ENCODE measurements around the gene NDUFS6. TPM values are rescaled to one million over a fixed set of nuclear protein-coding genes. Genes with fewer than 3 reads are reported as not detected.
"Not testable (repeated sequence)": the region's sequence is repeated elsewhere in the genome, so short reads cannot be mapped to it uniquely, and the experiment has no call there.

Gene NDUFS6
- total RNA-seq, 1 donor: 10.3 TPM

- Histone ChIP-seq H3K4me1 (ENCODE audit: insufficient read depth, low read length) (no peaks in the 10 kb centered on the region), H3K27me3 (ENCODE audit: insufficient read depth, low read length) (no peaks in the 10 kb centered on the region), H3K9me3 (ENCODE audit: low read depth, low read length) (no peaks in the 10 kb centered on the region), H3K4me3 (ENCODE audit: low read length) (no peak overlapping the region)
Observed at GRCh38 chr5:1834721-1835429, 33.7 kb downstream of the NDUFS6 start.

- Histone ChIP-seq H3K4me3 (ENCODE audit: low read length) (no peak overlapping the region), H3K27me3 (ENCODE audit: insufficient read depth, low read length) (no peaks in the 10 kb centered on the region), H3K9me3 (ENCODE audit: low read depth, low read length) (no peaks in the 10 kb centered on the region), H3K4me1 (ENCODE audit: insufficient read depth, low read length) (no peaks in the 10 kb centered on the region)
Observed at GRCh38 chr5:1835431-1835830, 34.2 kb downstream of the NDUFS6 start.

GRCh38 chr5:1836176-1836890 is 35.1 kb downstream of the NDUFS6 start:
- no peaks in the 10 kb centered on the region for H3K9me3 ChIP-seq (ENCODE audit: low read depth, low read length)
- H3K4me3 ChIP-seq (ENCODE audit: low read length): no peak overlapping the region
- no peaks in the 10 kb centered on the region for H3K4me1 ChIP-seq (ENCODE audit: insufficient read depth, low read length)
- no peaks in the 10 kb centered on the region for H3K27me3 ChIP-seq (ENCODE audit: insufficient read depth, low read length)

GRCh38 chr5:1836891-1837880 is 36.0 kb downstream of the NDUFS6 start:
- Histone ChIP-seq H3K4me3 (ENCODE audit: low read length) (no peak overlapping the region), H3K27me3 (ENCODE audit: insufficient read depth, low read length) (no peaks in the 10 kb centered on the region), H3K9me3 (ENCODE audit: low read depth, low read length) (no peaks in the 10 kb centered on the region), H3K4me1 (ENCODE audit: insufficient read depth, low read length) (no peaks in the 10 kb centered on the region)

GRCh38 chr5:1838013-1838412 is 36.8 kb downstream of the NDUFS6 start:
- no peaks in the 10 kb centered on the region for H3K4me1 ChIP-seq (ENCODE audit: insufficient read depth, low read length)
- no peak overlapping the region for H3K4me3 ChIP-seq (ENCODE audit: low read length)
- no peaks in the 10 kb centered on the region for H3K9me3 ChIP-seq (ENCODE audit: low read depth, low read length)
- H3K27me3 ChIP-seq (ENCODE audit: insufficient read depth, low read length): no peaks in the 10 kb centered on the region

GRCh38 chr5:1840071-1840547 is 38.9 kb downstream of the NDUFS6 start:
- no peaks in the 10 kb centered on the region for H3K9me3 ChIP-seq (ENCODE audit: low read depth, low read length)
- H3K4me3 ChIP-seq (ENCODE audit: low read length): no peak overlapping the region
- no peaks in the 10 kb centered on the region for H3K4me1 ChIP-seq (ENCODE audit: insufficient read depth, low read length)
- H3K27me3 ChIP-seq (ENCODE audit: insufficient read depth, low read length): no peaks in the 10 kb centered on the region

GRCh38 chr5:1840741-1841521 is 39.7 kb downstream of the NDUFS6 start:
- H3K4me3 ChIP-seq (ENCODE audit: low read length): no peak overlapping the region
- no peaks in the 10 kb centered on the region for H3K27me3 ChIP-seq (ENCODE audit: insufficient read depth, low read length)
- no peaks in the 10 kb centered on the region for H3K9me3 ChIP-seq (ENCODE audit: low read depth, low read length)
- no peaks in the 10 kb centered on the region for H3K4me1 ChIP-seq (ENCODE audit: insufficient read depth, low read length)

- no peak overlapping the region for H3K4me3 ChIP-seq (ENCODE audit: low read length)
- no peaks in the 10 kb centered on the region for H3K4me1 ChIP-seq (ENCODE audit: insufficient read depth, low read length)
- no peaks in the 10 kb centered on the region for H3K27me3 ChIP-seq (ENCODE audit: insufficient read depth, low read length)
- H3K9me3 ChIP-seq (ENCODE audit: low read depth, low read length): no peaks in the 10 kb centered on the region
Observed at GRCh38 chr5:1842004-1842819, 41.0 kb downstream of the NDUFS6 start.

GRCh38 chr5:1843761-1844160 is 42.6 kb downstream of the NDUFS6 start:
- not testable (repeated sequence) for H3K9me3 ChIP-seq (ENCODE audit: low read depth, low read length); H3K27me3 ChIP-seq (ENCODE audit: insufficient read depth, low read length); H3K4me1 ChIP-seq (ENCODE audit: insufficient read depth, low read length); H3K4me3 ChIP-seq (ENCODE audit: low read length)

- H3K4me3 ChIP-seq (ENCODE audit: low read length): no peak overlapping the region
- H3K9me3 ChIP-seq (ENCODE audit: low read depth, low read length): no peaks in the 10 kb centered on the region
- no peaks in the 10 kb centered on the region for H3K27me3 ChIP-seq (ENCODE audit: insufficient read depth, low read length)
- H3K4me1 ChIP-seq (ENCODE audit: insufficient read depth, low read length): no peaks in the 10 kb centered on the region
Observed at GRCh38 chr5:1844708-1845436, 43.7 kb downstream of the NDUFS6 start.

- no peaks in the 10 kb centered on the region for H3K9me3 ChIP-seq (ENCODE audit: low read depth, low read length)
- no peak overlapping the region for H3K4me3 ChIP-seq (ENCODE audit: low read length)
- peaks cover 5% of the 10 kb centered on the region for H3K27me3 ChIP-seq (ENCODE audit: insufficient read depth, low read length)
- no peaks in the 10 kb centered on the region for H3K4me1 ChIP-seq (ENCODE audit: insufficient read depth, low read length)
Observed at GRCh38 chr5:1845696-1846095, 44.5 kb downstream of the NDUFS6 start.

GRCh38 chr5:1846583-1846982 is 45.4 kb downstream of the NDUFS6 start:
- H3K4me3 ChIP-seq (ENCODE audit: low read length): no peak overlapping the region
- H3K9me3 ChIP-seq (ENCODE audit: low read depth, low read length): no peaks in the 10 kb centered on the region
- H3K4me1 ChIP-seq (ENCODE audit: insufficient read depth, low read length): no peaks in the 10 kb centered on the region
- peaks cover 5% of the 10 kb centered on the region for H3K27me3 ChIP-seq (ENCODE audit: insufficient read depth, low read length)

- Histone ChIP-seq H3K4me3 (ENCODE audit: low read length) (no peak overlapping the region), H3K27me3 (ENCODE audit: insufficient read depth, low read length) (peaks cover 5% of the 10 kb centered on the region), H3K9me3 (ENCODE audit: low read depth, low read length) (no peaks in the 10 kb centered on the region), H3K4me1 (ENCODE audit: insufficient read depth, low read length) (no peaks in the 10 kb centered on the region)
Observed at GRCh38 chr5:1847056-1847455, 45.8 kb downstream of the NDUFS6 start.
